Mammary epithelial cell (primary cell): ENCODE results near the gene CD164.

Experiments
- CTCF ChIP-seq, 2 donors: IDR thresholded peaks in 1 of 2; conservative IDR thresholded peaks in 1 of 2; 2 replicates each; pipeline ENCODE4 v1.5.1; 2011 to 2012; ENCODE audit warnings: inconsistent platforms in 2 of 2, low read length in 2 of 2, mild to moderate bottlenecking in 2 of 2, control low read depth in 1 of 2, low read depth in 1 of 2; ENCODE audit not compliant: insufficient read depth in 1 of 2; ENCODE audit errors: extremely low read depth in 1 of 2
- EZH2 ChIP-seq: IDR thresholded peaks from 2 replicates; pipeline ENCODE4 v1.6.1; 2012; ENCODE audit warnings: low read length, inconsistent platforms, borderline replicate concordance

- TF ChIP-seq CTCF (conservative IDR thresholded peaks at IDR 0.05 in 1 of 2, IDR thresholded peaks at IDR 0.05 in 1 of 2; ENCODE audit: extremely low read depth in 1 of 2, insufficient read depth in 1 of 2, low read depth in 1 of 2, low read length in 2 of 2) = no peak
- TF ChIP-seq EZH2 = no peak
Observed at GRCh38 chr6:109325400-109325801, 56.9 kb downstream of the CD164 start.
